GM18870 (cell line): ENCODE measurements around the gene NCOA1.

Experiments
- ATAC-seq: cut with Tn5 transposase; IDR thresholded peaks from one replicate; pipeline ENCODE4 v1.9.1; 2021; ENCODE audit warnings: moderate library complexity; ENCODE audit not compliant: unreplicated experiment

NCOA1 gene

DNA sequence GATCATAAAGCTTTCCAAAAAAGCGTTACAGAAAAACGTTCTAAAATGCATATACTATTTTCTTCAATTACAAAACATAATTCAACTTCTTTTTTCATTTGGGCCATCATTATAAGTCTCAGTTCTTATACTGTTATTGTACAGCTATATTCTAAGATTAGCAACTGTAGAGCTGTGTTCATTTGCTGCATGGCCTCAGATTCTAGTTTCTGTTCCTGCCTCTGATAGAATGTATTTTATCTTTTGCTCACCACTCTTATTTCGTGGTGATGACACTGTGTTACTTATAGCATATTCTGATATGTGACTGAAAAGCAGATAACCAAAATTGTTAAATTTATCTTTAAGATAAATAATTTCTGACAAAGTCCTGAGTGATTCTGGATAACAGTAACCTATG is 234.9 kb downstream of the NCOA1 start:
- no peak for ATAC-seq

DNA sequence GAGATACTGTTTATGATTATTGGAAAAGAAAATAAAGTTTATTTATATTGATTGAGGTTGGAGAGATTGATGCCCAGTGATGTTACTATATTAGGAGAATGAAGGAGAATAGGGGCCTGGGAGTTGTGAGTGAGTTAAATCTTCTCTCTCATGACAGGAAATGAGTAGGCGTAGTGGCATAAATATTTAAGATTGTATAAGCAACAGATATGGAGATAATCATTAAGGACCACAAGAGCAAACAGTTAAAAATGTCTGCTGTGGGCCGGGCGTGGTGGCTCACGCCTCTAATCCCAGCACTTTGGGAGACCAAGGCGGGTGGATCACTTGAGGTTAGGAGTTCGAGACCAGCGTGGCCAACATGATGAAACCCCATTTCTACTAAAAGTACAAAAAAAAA is 239.4 kb downstream of the NCOA1 start:
- ATAC-seq, result no peak

DNA sequence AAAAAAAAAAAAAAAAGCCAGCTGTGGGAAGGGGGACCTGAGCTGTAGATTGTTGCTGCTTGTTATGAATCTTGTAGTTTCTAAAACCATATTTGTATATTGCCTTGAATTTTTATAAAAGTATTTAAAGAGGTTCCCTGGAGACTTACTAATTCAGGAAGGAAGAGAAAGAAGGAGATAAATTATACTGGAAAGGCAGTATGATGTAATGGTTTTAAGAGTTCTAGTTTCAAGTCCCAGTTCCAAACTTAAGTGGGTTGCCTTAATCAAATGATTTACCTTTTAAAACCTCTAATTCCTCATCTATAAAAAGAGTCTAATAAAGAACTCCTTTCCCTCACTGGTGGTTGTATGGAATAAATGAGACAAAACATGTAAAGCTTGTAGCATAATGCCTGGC is 240.0 kb downstream of the NCOA1 start:
- ATAC-seq, result no peak

DNA sequence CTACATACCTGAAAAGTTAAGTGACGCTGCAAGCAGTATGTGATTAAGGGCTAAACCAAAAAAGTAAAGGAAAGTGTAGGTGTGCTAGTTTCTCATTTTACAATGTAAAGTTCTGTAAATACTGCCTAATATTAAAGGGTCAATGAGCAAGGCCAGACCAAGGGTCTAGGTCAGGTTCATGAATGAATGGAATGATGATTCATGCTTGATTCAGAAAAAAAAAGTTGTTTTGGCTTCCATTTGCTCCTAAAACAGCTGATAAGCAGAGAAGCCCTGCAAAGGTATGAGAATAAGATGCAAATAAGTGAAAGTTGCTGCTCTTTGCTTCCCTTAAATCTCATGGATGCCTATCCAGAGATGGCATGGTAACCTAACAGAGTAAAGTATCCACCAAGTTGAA is 240.9 kb downstream of the NCOA1 start:
- ATAC-seq, result no peak

DNA sequence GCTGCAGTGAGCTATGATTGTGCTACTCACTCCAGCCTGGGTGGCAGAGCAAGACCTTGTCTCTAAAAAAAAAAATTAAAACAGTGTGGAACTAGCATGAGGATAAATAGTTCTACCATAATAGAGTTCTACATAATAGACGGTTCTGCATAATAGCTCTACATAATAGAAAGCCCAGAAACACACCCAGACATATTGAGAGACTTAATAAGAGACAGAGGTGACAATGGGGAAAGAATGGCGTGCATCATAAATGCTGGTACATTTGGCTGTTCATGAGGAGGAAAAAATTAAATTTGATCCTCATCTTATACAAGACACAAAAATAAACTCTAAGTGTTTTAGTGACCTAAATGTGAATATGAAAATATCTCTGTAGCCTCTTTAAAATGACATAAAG is 243.7 kb downstream of the NCOA1 start:
- no peak for ATAC-seq

DNA sequence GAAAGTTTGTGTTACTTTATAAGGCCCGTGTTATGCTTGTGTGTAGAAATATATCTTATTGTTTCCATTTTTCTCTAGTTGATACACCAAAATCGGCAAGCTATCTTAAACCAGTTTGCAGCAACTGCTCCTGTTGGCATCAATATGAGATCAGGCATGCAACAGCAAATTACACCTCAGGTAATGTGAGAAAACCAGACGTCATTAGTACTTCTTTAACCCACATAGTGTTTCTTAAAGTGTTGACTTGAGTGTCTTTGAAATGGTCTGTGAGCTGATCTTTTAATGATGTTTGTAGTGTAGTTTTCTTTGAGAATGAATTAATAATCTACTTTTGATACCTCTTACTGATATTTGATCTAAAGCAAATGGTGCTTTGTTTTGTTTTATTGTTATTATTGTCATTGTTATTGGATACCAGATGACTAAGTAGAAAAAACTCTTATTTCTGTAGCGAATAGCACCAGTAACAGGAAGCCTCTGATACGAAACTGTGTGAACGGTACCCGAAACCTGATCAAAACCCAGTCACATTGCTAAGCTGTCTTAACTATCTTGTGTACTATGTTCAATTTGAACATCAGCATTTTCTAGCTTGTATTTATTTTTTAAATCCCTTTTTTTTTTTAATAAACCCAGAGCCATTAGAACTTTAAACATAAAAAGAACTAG is 248.4 kb downstream of the NCOA1 start:
- ATAC-seq, result no peak

DNA sequence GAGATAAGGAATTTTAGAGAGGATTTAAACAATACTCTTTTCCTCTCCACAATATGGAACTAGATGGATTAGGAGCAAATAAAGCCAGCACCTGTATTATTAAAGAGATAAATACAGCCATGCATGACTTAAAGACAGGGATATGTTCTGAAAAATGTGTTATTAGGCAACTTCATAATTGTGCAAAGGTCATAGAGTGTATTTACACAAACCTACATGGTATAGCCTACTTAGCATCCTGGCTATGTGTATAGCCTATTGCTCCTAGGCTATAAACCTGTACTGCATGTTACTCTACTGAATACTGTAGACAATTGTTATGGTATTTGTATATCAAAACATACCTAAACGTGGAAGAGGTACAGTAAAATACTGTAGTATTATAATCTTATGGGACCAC is 249.1 kb downstream of the NCOA1 start:
- no peak for ATAC-seq

DNA sequence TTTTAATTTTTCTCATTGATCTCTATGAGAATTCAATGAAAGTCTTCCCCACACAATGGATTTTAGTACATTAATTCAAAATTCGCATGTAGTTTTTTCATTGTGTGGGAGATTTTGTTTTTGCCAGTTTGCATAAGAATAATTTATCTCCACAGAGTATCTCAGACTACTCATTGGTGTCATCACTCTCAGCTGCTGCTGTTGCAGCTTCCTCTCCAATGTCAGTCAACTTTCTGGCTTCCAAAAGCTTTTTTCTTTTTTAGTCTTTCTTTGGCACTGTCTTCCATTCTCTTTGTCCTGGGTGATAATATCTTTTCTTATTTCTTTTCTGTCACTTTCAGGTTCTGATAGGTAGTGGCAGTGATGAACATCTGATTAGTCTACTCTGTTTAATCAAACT is 251.7 kb downstream of the NCOA1 start:
- no peak for ATAC-seq

DNA sequence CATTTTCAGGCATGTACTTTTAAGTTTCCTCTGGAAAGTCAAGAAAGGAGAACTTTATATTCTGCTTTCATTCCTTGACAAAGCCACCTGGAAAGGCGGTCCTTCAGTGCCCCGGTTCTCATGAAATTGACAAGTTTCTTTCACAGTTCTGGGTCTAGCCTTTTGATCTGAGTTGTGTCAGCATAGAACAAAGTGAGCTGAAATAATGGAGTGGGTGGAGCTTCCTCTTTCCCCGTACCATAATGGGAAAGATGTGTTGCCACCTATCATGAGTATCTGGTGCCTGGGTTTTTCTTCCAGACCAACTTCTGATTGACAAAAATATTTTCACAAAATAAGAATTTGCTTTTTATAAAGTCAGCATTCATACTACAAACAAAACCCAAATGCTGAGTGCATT is 252.9 kb downstream of the NCOA1 start:
- no peak for ATAC-seq

DNA sequence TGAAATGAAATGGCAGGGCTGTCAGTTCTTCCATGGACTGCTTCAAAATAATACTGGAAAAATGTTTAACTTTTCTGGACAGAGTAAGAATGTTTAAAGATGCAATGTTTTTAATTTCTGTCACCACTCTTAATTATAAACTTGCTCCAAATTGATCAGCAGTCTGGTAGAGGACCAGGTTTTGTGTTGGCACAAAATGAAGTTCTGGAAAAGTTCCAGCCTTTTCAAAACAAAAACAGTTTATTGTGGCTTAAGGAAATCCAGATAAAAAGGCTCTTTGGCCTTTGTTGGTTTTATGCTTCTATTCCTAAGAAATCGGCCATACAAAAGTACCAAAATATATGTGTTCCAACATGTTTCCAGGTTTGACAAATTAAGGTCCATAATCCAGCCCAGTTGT is 253.3 kb downstream of the NCOA1 start:
- ATAC-seq, result no peak

DNA sequence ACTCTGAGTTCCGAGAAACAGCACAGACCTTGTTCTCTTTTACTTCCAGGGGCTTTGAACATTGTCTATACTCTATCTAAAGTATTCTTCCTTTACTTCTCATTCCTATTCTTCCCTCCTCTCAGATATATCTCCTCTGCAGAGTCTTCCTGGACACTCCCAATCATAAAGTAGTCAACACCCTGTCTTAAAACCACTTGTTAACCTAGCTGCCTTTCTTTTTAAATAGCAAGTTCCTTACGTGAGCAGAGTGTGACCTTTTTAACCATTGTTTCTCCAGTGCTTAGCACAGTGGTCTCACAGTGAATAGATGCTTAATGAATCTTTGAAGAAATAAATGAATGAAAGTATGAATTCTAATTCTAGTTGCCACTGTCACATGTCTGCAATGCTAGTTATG is 254.8 kb downstream of the NCOA1 start:
- ATAC-seq, result no peak

DNA sequence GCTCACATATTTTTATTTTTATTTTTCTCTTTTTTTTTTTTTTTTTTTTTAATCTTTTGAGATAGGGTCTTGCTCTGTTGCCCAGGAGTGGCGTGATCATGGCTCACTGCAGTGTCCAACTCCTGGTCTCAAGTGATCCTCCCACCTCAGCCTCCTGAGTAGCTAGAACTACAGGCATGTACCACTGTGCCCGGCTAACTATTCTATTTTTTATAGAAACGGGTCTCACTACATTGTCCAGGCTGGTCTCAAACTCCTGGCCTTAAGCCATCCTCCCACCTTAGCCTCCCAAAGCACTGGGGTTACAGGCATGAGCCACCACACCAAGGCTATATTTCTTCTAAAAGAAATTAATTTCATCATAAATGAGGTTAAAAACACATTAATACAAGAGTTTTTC is 256.2 kb downstream of the NCOA1 start:
- no peak for ATAC-seq

DNA sequence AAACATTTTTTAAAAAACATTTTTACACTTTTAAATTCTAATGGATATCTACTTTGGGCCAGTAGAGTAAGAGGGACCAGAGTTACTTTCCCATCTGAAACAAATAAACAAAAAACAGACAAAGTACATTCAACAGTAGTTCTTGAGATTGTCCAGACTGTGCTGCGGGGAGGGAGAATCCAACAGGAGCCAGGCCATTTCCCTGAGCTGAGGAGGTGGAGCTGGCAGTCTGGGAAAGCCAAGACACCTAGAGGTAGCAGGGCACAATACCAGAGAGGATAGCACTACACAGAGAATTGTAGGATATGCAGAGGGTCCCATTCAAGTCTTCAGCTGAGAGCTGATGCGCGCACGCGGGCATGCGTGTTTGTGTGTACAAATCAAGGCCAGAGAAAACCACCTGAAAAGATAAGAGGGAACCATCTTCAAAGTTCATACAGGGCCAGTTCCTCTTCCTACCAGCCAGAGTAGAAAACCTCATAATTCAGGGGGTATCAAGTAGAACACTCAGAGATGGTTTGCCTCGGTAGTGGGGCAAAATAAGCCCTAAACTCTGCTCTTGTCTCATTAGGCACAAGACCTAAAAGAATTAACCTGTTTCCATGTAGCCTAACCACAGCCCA is 258.1 kb downstream of the NCOA1 start:
- ATAC-seq, result no peak

DNA sequence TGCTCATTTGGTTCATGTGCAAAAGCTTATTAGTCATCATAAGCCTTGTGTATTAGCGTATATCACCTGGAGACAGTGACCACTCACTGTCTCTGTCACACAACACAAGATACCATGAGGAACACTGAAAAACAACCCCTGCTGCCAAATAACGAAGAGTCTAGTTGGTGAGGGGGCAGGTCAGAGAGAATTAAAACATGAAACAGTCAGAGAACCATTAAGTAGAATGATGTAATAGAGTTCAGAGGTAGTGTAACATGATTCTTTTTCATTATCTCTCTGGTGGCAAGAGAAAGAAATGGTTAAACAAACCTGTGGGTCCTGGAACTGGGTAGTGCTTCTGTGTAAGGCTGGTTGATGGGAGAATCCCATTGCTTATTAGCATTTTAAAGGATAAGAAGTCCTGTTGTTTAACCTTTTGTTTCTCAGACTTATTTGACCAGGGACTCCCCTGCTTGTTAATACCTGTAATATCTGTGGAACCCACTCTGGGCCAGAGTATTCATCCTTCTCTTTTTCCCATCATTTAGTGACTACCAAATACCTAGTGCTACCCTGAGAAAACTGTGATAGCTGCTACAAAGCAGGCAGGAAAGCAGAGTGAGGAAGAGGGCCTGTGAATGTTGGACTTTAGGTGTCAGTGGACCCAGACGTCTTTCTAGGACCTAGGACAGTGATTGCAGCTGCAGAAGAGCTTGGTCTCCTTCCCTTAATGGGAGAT is 264.1 kb downstream of the NCOA1 start:
- ATAC-seq, result no peak

DNA sequence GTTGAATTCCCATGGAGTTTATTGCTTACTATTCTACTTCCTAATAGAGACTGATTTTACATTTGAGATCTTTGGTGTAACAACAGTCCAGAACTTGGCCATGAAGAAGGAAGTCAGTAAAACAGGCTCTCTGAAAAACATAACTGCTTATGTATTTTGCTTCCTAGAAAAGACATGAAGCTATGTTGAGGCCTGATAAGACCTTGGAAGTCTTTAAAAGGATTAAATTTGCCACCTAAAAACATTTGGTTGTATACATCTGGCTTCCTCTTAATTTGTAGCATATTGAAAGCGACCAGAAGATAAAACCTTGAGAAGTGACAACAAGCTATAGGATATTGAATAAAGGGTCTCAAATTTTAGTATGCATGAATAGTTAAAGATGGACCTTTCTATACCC is 265.7 kb downstream of the NCOA1 start:
- ATAC-seq, result no peak

DNA sequence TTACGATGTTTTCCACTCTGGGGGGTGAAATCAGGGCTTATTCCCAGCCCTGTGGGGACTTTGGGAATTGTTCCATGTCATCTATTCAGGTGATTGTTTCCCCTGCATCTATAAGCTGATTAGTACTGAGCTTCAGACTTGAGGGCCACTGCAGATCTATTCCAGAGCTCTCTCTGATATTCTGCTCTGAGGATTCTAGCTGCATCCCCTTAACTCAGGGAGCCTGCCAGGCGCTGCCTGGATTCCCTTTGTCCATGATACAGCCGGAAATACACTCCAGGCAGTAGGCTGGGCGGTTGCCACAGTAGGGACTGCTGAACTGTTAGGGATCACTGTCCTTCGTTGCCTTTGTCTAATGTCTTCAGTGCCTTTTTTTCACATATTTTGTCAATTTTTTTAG is 270.8 kb downstream of the NCOA1 start:
- no peak for ATAC-seq

DNA sequence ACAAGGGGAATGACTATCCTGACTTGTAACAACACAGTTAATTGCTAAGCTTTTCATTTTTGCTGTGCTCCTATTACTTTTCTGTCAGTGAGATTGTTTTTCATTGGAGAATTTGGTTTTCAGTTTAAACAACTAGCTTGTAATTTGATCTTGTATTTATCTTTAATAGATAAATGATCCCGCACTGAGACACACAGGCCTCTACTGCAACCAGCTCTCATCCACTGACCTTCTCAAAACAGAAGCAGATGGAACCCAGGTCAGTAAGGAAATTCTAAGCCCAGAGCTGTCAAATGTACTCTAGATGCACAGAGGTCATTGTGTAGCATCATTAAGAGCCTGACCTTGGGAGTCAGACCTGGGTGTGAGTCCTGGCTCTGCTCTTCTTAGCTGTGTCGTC is 271.5 kb downstream of the NCOA1 start:
- no peak for ATAC-seq

DNA sequence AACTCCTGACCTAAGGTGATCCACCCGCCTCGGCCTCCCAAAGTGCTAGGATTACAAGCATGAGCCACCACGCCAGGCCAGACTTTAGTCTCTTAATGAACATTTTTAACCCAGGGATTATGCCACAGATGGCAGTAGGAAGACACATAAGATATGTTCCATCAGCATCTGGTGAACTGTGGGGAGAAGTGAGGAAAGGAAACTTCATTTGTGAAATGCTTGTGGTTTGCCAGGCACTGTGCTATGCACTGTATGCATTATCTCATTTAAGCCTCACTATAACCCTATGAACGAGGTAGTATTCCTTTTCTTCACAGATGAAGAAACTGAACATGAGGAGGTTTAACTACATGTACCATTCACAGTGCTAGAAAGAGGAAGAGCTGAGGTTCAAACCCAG is 272.8 kb downstream of the NCOA1 start:
- no peak for ATAC-seq

DNA sequence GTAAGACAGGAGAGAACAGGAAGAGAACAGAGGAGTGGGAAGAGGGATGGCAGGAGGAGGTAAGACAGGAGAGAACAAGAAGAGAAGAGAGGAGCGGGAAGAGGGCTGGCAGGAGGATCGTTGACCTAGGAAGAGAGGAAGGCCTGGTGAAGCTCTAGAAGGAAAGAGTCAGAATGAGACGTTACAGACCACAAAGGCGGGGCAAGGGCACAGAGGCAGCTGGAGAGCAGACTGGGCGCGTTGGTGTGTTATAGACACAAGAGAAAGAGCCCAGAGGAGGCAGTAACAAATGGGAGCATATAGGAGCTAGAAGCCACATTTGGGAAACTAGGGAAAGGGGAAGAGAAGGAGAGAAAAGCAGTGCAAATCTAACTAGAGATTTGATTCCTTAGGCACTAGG is 275.6 kb downstream of the NCOA1 start:
- ATAC-seq, result no peak

DNA sequence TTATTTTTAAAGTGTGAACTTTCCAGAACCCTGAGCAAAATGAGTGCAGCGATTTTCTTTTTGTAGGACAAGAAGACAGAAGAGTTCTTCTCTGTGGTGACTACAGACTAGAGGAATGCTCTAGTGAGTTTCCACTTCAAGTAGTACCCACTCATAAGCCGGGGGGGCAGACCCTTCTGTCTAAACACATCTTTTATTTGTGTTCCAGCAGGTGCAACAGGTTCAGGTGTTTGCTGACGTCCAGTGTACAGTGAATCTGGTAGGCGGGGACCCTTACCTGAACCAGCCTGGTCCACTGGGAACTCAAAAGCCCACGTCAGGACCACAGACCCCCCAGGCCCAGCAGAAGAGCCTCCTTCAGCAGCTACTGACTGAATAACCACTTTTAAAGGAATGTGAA is 277.0 kb downstream of the NCOA1 start:
- no peak for ATAC-seq

DNA sequence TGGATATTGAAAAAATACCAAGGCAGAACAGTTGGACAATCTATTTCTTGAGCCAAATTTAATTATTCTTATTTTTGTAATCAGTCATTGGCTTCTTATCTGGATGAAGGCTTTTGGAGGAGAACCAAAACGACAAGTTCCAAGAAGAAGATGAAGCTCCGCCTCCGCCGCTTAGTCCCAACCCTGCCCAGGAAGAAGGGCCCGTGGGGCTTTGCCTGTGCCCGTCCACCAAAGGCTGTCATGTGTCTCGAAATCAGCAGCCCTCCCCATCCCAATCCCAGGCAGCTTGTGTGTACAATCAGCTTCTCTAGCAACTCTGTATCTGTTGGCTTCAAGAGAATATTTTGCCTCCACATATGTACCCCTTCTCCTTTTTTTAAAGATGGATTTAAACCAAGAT is 277.5 kb downstream of the NCOA1 start:
- ATAC-seq, result no peak

DNA sequence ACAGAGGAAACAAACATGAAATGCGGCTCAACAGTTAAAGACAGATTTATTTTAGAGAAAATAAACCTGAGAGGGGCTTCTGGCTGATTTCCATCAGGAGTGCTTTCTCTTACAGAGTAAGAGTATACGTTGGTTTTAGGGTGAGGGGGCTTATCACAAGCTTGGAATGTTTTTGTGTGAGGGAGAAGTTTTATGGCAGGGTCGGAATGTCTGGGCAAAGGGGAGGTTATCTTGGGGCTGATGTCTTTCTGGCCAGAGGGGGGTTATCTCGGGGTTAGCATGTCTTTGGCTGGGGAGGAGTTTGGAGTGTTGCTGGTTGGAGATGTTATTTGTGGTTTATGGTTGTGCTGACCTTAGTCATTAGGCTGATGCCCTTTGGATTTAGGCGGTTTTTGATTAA is 280.0 kb downstream of the NCOA1 start:
- no peak for ATAC-seq
